Natural killer cell treated with Interleukin-12 subunit alpha and Interleukin-12 subunit beta and Interleukin-15 and Interleukin-18, amount 100 ng/mL, for 72 hours (primary cell): ENCODE results near the gene FGF11. TPM values are rescaled to one million over a fixed set of nuclear protein-coding genes. Genes with fewer than 3 reads are reported as not detected.

Experiments
- ATAC-seq, 2 donors: fragments of 150-1000 bp; cut with Tn5 transposase in 1 of 2; sonication (Bioruptor Pico), chemical (Tn5 transposase) in 1 of 2; 2 replicates each; pipeline ENCODE4 v1.10.0; 2021
- DNase-seq: peaks from one replicate; pipeline ENCODE4 v3.0.0; 2022; ENCODE audit warnings: low spot score
- H3K27ac Mint-ChIP-seq, 2 donors: 1 replicate in 1 of 2; 2 replicates in 1 of 2; pipeline ENCODE4 v1.8.0; 2022; ENCODE audit warnings: mixed read lengths in 2 of 2, mild to moderate bottlenecking in 1 of 2, moderate library complexity in 1 of 2
- H3K27me3 Mint-ChIP-seq, 2 donors: 1 replicate in 1 of 2; 2 replicates in 1 of 2; pipeline ENCODE4 v1.8.0; 2022; ENCODE audit warnings: mixed read lengths in 2 of 2
- H3K36me3 Mint-ChIP-seq: one replicate; pipeline ENCODE4 v1.8.0; 2022; ENCODE audit warnings: mixed read lengths
- H3K4me1 Mint-ChIP-seq, 2 donors: 1 replicate in 1 of 2; 2 replicates in 1 of 2; pipeline ENCODE4 v1.8.0; 2022; ENCODE audit warnings: low read depth in 2 of 2, mixed read lengths in 2 of 2, mild to moderate bottlenecking in 1 of 2
- H3K4me3 Mint-ChIP-seq: one replicate; pipeline ENCODE4 v1.8.0; 2022; ENCODE audit warnings: mixed read lengths
- H3K9me3 Mint-ChIP-seq: 2 replicates; pipeline ENCODE4 v1.8.0; 2022; ENCODE audit warnings: mixed read lengths
- total RNA-seq, 2 donors: library from RNA; stranded (reverse); gene quantifications; one replicate each; pipeline ENCODE4 v1.2.3, GENCODE V29; 2022

The FGF11 gene
- total RNA-seq, 2 donors from 2014 or later, result 1.9 to 4.5 TPM

DNA sequence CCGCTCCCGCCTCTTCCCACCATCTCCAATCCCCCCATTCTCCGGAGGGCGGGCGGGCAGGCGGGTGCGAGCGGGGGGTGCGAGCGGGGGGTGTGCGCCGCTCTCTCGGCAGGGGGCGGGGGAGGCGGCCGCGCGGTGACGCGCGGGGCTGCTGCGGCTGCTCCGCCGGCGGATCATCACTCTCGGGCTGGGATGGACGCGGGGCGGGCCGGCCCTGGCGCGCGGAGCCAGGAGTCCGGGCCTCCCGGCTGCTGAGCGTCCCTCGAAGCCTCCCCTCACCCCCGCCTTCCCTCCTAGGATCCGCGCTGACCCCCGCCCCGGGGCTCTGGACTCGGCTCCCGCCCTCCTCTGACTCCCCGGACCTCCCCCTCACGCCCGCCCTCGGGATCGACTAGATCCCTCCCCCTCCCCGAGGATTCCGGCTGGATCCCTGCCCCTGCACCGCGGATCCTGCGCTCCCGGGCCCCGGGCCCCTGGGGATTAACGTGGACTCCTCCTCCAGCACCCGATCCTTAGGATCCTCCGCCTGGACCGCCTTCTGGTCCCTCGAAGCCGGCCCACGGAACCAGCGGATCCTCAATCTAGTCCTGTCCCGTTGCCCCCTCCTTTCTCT lies 34.5 kb upstream of the FGF11 start:
- Mint-ChIP-seq H3K27ac (peak overlapping the region; percentile 79 to 93), H3K27me3 (peaks cover 8 to 19% of the 10 kb centered on the region in 2 donors), H3K4me3 (peak overlapping the region; percentile 87), H3K36me3 (no peaks in the 10 kb centered on the region), H3K9me3 (no peaks in the 10 kb centered on the region), H3K4me1 (peaks cover 13 to 21% of the 10 kb centered on the region in 2 donors)
- no peak for DNase-seq
- ATAC-seq, result peak; percentile 58 to 66

DNA sequence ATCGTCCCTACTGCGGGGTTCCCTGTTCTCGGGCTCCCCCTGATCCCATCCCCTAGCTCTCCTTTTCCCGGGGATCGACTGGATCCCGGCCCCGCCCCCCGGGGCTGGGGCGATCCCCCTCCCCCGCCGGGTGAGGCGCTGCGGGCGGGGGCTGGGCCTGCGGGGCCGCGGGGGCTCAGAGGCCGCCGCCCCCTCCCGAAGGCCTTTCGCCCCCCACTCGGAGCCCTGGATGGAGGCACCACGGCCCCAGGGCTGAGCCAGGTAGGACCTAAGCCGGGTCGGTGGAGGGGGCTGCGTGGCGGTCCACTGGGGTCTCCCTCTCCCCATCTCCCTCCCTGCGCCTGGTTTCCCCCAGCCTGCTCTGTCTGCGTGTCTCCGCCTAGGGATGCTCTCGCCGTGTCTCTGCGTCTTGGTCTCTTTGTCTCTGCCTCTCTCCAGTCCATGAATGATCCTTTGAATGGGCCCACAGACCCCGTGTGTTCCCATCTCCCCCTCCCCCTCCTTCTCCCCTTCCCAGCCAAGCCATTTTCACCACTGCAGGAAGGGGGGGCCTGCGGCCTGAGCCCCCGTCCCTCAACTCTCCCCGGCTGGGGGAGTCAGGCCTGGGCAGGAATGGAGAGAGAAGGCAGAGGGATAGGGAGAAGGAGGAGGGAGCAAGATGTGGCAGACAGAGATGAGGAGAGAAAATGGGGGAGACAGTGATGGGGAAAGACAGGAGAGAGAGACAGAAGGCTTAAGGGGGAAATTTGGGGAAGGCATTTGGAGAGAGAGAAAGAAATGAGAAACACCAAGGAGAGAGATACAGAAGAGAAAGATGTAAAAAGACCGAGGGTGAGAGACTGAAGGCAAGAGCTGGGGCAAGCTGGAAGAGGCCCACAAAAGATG lies 33.7 kb upstream of the FGF11 start:
- DNase-seq, result no peak
- Mint-ChIP-seq H3K4me3 (peak overlapping the region; percentile 87), H3K27ac (peak overlapping the region; percentile 2 to 27), H3K36me3 (no peaks in the 10 kb centered on the region), H3K4me1 (peaks cover 13 to 21% of the 10 kb centered on the region in 2 donors), H3K27me3 (peaks cover 8 to 23% of the 10 kb centered on the region in 2 donors), H3K9me3 (no peaks in the 10 kb centered on the region)
- ATAC-seq, result no peak

GRCh38 chr17:7406235-7406825 lies 33.0 kb upstream of the FGF11 start:
- Mint-ChIP-seq H3K27ac (peak overlapping the region; percentile 27 to 45), H3K27me3 (peaks cover 8 to 23% of the 10 kb centered on the region in 2 donors), H3K36me3 (no peaks in the 10 kb centered on the region), H3K4me1 (peaks cover 13 to 21% of the 10 kb centered on the region in 2 donors), H3K4me3 (peak overlapping the region; percentile 60), H3K9me3 (no peaks in the 10 kb centered on the region)
- ATAC-seq, result no peak
- no peak for DNase-seq

GRCh38 chr17:7407082-7407481 lies 32.2 kb upstream of the FGF11 start:
- Mint-ChIP-seq H3K4me3 (no peak overlapping the region), H3K9me3 (no peaks in the 10 kb centered on the region), H3K36me3 (no peaks in the 10 kb centered on the region), H3K4me1 (peaks cover 13 to 17% of the 10 kb centered on the region in 2 donors), H3K27ac (peak overlapping the region in 1 of 2 donors; percentile 45), H3K27me3 (peaks cover 8 to 23% of the 10 kb centered on the region in 2 donors)
- ATAC-seq (no peak), DNase-seq (no peak)

DNA sequence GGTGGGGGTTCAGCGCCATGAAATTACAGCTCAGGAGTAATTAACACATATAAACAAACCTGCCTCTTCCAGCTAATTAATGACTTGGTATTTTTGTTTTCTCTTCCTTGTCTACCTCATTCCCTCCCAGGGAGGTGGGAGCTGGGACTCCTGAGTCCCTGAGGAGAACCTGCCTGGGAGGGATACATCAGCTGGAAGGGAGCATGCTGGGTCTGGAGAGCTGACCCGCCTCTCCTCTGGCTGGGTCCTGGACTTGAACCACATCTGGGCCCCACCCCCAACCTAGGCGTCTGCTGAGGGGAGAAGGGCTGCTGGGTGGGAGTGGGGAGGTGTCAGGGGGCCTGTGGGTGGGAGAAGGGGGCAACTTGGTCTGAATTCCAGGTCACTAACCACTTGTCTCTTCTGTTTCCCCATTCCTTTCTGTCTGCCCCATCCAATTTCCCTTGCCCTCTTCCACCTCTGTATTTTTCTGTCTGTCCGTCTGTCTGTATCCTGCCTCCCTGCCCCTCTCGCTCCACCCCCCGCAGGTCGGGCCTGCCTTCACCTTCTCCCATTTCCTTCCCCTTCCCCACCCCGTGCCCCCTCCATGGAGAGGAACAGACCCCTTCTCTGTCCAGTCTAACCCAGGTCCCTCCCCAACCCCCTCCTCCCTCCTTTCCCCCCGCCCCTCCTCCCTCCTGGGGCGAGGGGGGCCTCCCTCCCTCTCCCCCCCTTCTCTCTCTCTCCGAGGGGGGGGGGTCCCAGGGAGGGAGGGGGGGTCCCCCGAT lies 31.6 kb upstream of the FGF11 start, which contains the start of gene NLGN2:
Gene NLGN2 (plus strand): TSS at position 361 of the 767 bp plus-strand sequence. CDS start 411 bp downstream, outside the sequence.
- DNase-seq (no peak), ATAC-seq (no peak)
- Mint-ChIP-seq H3K4me1 (peaks cover 13 to 17% of the 10 kb centered on the region in 2 donors), H3K9me3 (no peaks in the 10 kb centered on the region), H3K27me3 (peaks cover 8 to 23% of the 10 kb centered on the region in 2 donors), H3K4me3 (no peak within 1 kb of the TSS), H3K36me3 (no peaks in the 10 kb centered on the region), H3K27ac (peak within 1 kb of the TSS in 1 of 2 donors; percentile 45)

DNA sequence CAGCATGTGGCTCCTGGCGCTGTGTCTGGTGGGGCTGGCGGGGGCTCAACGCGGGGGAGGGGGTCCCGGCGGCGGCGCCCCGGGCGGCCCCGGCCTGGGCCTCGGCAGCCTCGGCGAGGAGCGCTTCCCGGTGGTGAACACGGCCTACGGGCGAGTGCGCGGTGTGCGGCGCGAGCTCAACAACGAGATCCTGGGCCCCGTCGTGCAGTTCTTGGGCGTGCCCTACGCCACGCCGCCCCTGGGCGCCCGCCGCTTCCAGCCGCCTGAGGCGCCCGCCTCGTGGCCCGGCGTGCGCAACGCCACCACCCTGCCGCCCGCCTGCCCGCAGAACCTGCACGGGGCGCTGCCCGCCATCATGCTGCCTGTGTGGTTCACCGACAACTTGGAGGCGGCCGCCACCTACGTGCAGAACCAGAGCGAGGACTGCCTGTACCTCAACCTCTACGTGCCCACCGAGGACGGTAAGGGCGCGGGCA lies 31.0 kb upstream of the FGF11 start:
- ATAC-seq (no peak), DNase-seq (no peak)
- Mint-ChIP-seq H3K27me3 (peaks cover 8 to 23% of the 10 kb centered on the region in 2 donors), H3K27ac (no peak overlapping the region), H3K4me1 (peaks cover 8 to 13% of the 10 kb centered on the region in 2 donors), H3K4me3 (no peak overlapping the region), H3K36me3 (no peaks in the 10 kb centered on the region), H3K9me3 (no peaks in the 10 kb centered on the region)

GRCh38 chr17:7408863-7409262 lies 30.4 kb upstream of the FGF11 start:
- Mint-ChIP-seq H3K27me3 (peaks cover 8 to 23% of the 10 kb centered on the region in 2 donors), H3K36me3 (no peaks in the 10 kb centered on the region)

GRCh38 chr17:7409716-7410115 lies 29.6 kb upstream of the FGF11 start:
- Mint-ChIP-seq H3K27me3 (peaks cover 8 to 23% of the 10 kb centered on the region in 2 donors), H3K27ac (no peak overlapping the region), H3K4me1 (peaks cover 8 to 13% of the 10 kb centered on the region in 2 donors), H3K4me3 (no peak overlapping the region), H3K9me3 (no peaks in the 10 kb centered on the region), H3K36me3 (no peaks in the 10 kb centered on the region)
- DNase-seq, result no peak
- no peak for ATAC-seq

More at GRCh38 chr17:7408863-7409262, 30.4 kb upstream of the FGF11 start:
- ATAC-seq (no peak), DNase-seq (no peak)
- Mint-ChIP-seq H3K27ac (peak overlapping the region in 1 of 2 donors; percentile 36), H3K9me3 (no peaks in the 10 kb centered on the region), H3K4me3 (peak overlapping the region; percentile 2), H3K4me1 (peaks cover 8 to 13% of the 10 kb centered on the region in 2 donors)

- Mint-ChIP-seq H3K4me3 (no peak overlapping the region), H3K27me3 (peaks cover 5 to 19% of the 10 kb centered on the region in 2 donors), H3K9me3 (no peaks in the 10 kb centered on the region), H3K4me1 (peaks cover 4 to 9% of the 10 kb centered on the region in 2 donors), H3K36me3 (no peaks in the 10 kb centered on the region), H3K27ac (no peak overlapping the region)
- ATAC-seq, result no peak
- no peak for DNase-seq
Observed at GRCh38 chr17:7410634-7411426, 28.5 kb upstream of the FGF11 start.

GRCh38 chr17:7411427-7411750 lies 27.9 kb upstream of the FGF11 start:
- Mint-ChIP-seq H3K27me3 (peaks cover 0 to 17% of the 10 kb centered on the region in 2 donors), H3K9me3 (no peaks in the 10 kb centered on the region), H3K4me1 (peaks cover 0 to 5% of the 10 kb centered on the region in 2 donors), H3K36me3 (no peaks in the 10 kb centered on the region), H3K27ac (no peak overlapping the region), H3K4me3 (no peak overlapping the region)
- no peak for ATAC-seq
- DNase-seq, result no peak

DNA sequence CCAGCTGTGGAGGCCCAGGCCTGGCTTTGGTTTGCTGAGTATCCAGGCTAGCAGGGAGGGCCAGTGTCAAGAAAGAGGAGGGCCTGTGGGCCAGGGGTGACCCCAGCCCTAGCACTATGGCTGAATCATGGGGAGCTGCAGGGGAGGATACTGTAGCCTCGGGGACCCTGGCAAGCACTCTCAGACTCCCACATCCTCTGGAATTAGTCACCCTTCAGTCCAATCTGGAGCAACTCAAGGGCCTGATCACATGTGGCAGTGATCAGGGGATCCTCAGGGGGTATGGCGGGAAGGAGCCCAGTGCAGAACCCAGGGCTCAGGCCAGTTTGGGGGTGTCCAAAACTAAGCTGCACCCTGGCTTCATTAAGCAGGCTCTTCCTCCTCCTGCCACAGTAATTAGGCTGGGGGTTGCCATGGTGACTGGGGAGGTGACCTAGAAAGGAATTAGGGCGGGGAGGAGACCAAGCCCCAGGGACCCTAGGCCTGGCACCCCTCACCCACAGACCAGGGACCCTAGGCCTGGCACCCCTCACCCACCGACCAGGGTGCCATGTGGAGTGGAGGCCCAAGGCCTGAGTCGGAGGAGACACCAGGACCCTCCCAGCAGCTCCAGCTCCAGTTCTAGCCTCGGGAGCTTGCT lies 25.8 kb upstream of the FGF11 start:
- Mint-ChIP-seq H3K27me3 (peaks cover 0 to 17% of the 10 kb centered on the region in 2 donors), H3K4me3 (no peak overlapping the region), H3K36me3 (no peaks in the 10 kb centered on the region), H3K4me1 (no peaks in the 10 kb centered on the region), H3K9me3 (no peaks in the 10 kb centered on the region), H3K27ac (no peak overlapping the region)
- ATAC-seq, result no peak
- no peak for DNase-seq

- no peaks in the 10 kb centered on the region for H3K36me3 Mint-ChIP-seq
- H3K4me1 Mint-ChIP-seq, result no peaks in the 10 kb centered on the region
- no peaks in the 10 kb centered on the region for H3K9me3 Mint-ChIP-seq
- ATAC-seq (no peak), DNase-seq (no peak)
- no peak overlapping the region for H3K27ac Mint-ChIP-seq
- peaks cover 0 to 8% of the 10 kb centered on the region in 2 donors for H3K27me3 Mint-ChIP-seq
- H3K4me3 Mint-ChIP-seq, result no peak overlapping the region
Observed at GRCh38 chr17:7414837-7415236, 24.5 kb upstream of the FGF11 start.
